Measurements from ENCODE around the gene FREM1.

Gene FREM1

DNA sequence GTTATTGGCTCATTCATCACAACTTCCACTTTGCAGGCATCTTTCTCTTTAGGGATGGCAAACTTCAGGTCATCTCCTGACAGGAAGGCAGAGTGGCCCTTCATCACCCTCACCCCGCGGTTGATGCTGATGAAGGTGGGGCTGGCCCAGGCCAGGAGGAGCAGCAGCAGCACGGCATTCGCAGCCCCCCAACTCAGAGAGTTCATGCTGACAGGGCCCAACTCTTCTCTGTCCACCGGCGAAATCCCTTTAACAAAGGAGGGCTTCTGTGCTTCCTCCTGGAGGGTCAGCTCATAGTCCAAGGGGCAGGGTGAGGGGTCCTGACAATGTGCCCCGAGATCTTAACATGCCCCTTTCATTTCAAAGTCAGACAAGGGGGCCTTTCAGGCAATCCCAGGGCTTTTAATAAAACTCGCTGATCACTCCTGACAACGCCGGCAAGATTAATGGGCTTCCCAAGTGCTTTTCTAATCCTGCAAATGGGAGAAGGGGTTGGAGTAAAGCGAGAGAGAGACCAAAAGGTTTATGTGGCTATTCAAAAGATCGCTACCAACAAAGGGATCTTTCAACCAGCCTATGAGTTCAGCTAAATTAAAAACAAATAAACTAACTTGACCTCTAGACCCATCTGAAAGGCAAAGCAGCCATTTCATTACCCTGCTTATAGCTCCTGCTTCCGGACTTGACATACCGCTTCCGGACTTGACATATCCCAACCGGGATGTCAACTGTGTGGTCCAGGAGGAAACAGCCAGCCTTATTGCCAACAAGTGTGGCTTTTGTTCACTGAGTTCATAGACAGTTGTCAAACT is 41.2 kb downstream of the FREM1 start:
- DNase-seq (ENCODE audit: low read depth) = no peak

DNA sequence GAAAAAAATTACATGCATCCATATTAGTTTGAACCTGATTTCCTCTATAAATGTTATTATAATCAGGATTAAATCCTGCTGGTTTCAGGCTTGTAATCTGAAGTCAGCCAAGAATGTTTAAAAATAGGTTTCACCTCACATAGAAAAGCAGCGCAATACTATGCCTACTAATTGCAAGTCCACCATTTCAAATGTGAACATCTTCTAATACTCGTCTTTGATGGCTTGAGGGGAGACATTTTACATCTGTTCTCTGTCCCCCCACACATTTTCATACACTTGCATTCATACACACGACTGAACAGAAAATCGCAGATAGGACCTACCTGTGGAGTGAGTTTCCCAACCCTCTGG is 41.8 kb downstream of the FREM1 start:
- DNase-seq (ENCODE audit: low read depth) = no peak

DNA sequence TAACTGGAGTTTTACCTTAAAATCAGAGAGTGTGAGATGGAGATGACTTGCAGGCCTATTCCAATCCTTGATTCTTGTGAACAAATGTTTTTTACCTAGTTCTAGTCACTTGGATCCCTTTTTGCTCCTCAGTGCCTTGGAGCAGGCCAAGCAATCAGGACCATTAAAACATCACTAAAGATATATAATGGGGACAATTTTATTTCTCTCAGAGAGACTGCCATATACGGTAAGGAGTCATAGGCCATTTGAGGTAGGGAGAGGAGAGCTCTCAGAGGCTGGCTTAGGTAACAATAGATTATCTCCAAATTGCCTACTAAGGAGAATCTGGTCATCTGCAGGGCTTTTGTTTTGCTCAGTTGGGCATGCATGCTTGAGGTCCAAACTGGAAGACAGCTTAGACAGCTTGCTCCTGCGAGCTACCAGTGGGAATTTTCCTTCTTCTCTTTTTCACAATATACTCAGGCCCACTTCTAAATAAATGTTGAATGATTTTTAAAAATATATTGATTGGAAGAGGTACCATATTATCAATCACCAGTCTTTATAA is 44.0 kb downstream of the FREM1 start:
- DNase-seq (ENCODE audit: low read depth) = no peak

DNA sequence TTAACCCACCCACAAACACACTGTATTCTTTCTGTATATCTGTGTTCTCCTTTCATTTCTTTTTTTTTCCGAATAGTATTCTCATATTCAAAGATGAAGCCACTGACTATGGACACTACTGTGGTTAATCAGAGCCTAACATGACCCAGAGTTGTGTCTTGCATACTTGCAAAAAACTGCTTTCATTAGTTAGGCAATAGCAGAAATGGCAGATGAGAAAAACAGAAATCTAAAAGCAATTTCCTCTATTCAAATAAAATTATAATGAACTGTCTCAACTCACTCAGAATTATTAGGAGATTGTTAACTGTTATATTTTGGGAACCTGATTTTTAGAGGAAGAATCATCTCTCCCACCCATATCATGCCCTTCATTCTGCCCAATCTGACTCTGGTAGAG is 45.9 kb downstream of the FREM1 start:
- no peak for DNase-seq (ENCODE audit: low read depth)

DNA sequence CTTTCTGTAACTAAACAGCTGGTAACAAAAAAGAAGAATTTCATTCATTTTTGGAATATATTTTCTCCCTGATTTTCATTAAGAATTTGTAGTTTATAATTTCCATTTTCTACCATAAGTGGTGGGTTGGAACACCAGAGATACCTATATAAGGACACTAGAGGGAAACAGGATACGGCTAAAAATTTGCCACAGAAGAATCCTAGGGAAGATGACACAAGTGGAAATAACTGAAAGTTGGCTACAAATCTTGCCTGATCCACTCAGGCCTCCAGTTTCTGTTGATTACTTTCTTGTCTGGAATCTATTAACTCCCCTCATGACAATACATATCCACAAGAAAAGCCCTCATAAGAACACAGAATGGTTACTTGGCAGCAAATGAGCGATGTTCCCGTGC is 46.8 kb downstream of the FREM1 start:
- DNase-seq (ENCODE audit: low read depth) = no peak

DNA sequence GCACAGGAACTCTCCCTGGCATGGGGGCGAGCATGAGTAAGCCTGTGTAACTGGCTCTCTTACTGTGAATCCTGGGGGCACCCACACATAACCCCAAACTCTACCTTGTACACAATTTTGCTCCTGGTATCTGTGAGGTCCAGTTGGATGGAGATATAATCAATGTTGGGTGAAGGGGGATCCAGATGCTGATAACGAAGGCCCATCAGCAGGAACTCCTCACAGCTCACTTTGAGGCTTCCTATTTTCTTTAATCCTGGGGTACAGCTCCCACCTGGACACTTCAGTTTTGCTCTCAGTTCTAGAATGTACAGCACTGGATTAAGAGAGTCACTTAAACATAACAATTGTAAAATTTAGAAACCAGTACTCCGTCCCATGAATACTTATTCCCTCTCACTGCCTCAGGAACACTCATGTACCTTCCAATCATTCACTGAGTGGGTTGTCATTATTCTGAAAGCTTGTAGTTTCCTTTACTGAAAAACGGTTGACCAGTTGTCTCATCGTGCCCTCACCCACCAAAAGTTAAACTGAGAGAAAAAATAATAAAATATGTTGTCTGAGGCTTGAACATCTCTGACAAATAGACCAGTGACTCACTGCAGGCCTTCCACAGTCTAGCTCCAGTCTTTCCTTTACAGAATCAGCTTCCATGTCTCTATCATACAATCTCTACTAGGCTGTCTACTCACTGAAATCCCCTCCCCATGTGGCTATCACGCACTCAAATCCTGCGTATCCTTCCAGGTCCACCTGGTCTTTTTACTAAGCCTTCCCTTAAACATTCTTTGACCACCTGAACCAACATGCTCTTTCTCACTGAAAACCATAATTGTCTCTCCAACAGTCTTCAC is 52.6 kb downstream of the FREM1 start:
- no peak for DNase-seq (ENCODE audit: low read depth)

DNA sequence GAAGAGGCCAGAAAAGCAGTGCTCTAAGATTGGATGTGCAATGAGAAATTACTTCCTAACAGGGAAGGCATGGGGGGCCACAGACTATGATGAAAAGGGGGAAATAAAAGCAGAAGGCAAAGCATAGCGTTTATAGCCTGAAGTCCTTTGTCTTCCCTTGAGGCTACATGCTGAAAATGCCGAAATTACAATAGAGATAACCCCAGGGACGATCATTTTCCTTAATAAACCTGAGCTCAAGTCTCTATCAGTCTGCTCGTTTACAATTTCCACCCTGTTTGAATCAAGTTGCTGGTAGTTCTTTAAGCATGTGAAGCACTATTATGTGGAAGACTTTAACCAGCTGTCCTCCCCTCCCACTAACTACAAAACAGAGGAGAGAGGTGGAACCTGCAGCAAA is 60.4 kb downstream of the FREM1 start:
- DNase-seq (ENCODE audit: low read depth) = no peak

DNA sequence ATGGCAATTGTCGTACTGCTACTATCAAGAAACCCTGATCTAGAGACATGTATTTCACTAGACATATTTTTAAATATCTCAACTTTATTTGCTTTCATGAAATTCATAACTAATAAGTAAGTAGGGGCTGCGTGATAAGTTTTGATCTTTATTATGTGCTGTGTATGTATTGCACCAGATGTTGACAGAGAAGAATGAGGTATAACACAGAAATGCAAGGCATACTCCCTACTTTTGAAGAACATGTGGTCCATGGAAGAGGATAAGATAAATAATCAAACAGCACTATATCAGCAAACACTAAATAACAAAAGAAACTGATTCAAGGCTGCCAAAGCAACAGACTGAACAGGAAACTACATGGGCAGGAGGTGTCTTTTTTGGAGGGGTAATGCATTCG is 60.9 kb downstream of the FREM1 start:
- DNase-seq (ENCODE audit: low read depth) = no peak

DNA sequence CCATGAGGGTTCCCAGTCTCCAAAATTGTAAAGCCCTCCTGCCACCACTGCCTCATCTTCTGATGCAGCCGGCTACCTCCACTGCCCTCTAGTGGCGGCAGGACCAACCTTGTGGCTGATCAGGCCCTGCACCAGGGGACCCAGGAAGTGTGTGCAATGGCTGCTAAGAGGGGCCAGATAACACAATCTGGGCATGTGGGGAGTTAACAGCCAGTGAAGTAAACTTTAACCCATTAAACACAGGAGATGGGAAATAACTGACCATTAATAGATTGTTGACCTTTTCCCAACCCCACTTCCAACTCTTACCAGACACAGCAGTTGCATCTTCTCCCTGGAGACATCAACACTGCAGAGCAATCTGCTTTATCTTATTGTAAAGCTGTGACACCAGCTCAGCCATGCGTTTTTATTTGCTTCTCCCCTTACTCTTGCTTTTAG is 63.3 kb downstream of the FREM1 start:
- peak; percentile 59 for DNase-seq (ENCODE audit: low read depth)

DNA sequence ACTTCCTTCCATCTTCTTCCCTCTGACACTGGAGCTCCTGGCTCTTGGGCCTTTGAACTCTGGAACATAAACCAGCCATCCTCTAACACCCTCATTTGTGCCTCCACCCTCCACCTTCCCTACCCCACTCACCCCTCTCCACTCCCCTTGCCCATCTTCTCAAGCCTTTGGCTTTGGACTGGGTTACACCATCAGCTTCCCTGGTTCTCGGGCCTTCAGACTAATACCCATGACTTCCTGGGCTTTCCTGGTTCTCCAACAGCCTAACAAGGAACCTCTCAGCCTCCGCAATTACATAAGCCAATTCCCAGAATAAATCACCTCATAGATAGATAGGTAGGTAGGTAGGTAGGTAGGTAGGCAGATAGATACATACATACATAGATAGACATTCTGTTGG is 67.1 kb downstream of the FREM1 start:
- DNase-seq (ENCODE audit: low read depth) = no peak

DNA sequence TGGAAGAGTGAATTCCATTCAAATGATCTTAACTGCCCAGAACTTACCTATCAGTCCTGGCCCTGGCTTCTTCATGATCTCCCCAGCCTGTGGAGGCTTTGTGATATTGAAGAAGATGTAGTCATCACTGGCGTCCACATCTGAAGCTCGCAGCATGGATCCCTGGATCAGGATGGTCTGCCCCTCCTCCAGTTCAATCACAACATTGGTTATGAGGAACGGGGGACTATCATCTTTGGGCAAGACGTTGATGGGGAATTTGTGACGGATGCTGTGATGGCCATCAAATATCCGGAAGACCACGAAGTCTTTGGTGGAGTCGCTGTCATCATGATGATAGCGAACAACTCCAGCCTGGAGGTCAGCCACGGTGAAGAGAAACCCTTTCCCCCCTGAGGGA is 68.0 kb downstream of the FREM1 start:
- no peak for DNase-seq (ENCODE audit: low read depth)

DNA sequence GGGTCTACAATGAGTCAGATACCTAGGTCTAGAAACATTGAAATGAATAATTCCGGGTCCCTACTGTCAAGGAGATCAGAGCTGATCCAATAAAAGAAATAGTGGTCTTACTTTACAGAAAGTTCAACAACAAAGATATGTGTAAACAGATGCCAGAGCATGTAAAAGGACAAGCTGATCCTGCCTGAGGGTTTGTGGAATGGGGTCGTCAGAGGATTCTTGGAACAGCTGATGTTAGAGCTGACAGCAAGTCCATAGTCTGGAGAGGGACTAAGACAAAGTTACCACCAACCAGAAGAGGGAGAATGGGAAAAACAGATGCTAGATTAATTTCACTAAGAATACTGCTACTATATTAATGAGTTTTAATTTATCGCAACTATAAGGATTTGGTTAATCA is 71.5 kb downstream of the FREM1 start:
- DNase-seq (ENCODE audit: low read depth) = no peak

DNA sequence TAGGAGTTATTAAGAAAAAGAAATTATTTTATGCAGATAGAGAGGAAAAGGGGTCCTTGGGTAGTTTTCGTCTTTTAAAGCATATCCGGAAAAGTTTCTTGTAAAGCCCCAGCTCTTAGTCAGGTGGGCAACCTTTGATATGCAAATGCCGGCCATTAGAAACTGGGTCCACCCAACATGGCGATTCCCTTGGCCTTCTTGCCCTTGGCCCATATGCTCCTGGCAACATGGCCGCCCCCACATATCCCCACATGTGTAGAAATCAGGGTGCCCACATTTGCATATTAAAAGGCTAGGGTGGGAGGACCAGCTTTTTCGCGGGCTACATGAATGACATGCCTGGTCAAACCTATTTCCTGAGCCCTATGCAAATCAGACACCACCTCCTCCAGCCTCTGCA is 73.3 kb downstream of the FREM1 start:
- DNase-seq (ENCODE audit: low read depth) = no peak

DNA sequence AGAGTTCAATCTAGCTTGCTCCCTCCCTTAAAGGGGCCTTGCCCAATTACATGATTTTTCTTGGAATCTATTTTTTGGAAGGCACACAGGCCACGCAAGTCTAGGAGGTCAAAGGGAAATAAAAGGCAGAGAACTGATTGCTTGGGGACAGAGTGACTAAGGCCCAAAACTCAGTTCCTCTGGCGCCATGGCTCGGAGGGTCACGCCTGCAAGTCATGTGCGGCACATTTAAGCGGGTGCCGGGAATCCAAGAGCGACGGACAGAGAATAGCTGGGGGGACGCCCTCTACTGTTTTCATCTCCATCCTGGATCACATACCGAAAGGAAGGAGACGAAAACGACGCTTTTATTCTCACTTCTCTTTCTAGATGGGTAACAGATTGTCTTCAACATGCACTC is 78.6 kb downstream of the FREM1 start:
- DNase-seq (ENCODE audit: low read depth) = peak; percentile 16

DNA sequence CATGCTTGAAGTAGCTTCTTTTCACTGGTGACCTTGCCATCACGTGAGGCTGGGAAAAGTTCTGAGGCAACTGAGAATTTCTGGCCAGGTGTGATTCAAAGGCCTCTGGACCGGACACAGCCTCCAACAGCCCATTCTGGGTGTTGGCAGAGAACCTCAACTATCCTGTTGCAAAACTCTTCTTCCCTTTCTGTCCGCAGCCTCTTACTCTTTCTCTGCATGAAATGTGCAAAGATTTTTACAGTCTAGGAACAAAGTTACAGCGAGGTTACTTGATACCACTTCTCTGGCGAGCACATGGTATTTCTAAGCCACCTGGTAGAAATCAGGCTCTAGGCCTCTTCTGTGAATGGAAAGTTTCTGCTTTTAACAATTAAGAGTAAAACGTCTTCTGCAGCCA is 79.2 kb downstream of the FREM1 start:
- DNase-seq (ENCODE audit: low read depth) = no peak

DNA sequence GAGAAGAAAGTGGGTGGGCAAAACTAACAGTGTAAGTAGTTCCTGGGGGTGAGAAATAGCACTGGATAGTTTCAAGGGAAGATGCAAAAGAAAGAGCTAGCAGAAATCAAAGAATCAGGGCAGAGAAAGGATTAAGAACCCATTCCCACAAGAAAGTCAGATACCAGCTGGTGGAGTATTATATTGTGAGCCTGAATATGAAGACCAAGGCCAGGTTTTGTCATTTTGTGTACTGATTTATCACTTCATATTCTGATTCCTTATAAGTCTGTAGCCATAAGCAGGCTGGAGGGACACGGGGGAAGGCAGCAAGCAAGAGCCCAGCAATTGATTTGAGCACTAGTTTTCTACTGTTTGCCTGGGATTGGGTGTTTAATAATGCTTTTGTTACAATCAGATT is 80.2 kb downstream of the FREM1 start:
- no peak for DNase-seq (ENCODE audit: low read depth)

DNA sequence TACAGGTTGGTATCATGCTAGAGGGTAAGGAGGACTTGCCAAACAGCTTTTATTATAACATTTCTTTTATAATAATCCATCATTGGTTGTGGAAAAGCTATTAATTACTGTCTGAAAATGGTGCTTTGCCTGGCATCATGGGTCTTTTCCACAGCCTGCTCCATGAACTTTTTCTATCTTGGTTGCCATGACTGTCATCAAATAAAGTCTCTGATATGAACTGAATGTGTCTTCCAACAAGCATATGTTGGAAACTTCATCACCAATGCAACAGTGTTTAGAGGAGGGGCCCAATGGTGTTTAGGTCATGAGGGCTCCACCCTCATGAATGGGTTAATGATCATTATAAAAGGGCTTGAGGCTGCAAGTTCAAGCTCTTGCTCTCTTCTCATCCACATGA is 81.0 kb downstream of the FREM1 start:
- no peak for DNase-seq (ENCODE audit: low read depth)

DNA sequence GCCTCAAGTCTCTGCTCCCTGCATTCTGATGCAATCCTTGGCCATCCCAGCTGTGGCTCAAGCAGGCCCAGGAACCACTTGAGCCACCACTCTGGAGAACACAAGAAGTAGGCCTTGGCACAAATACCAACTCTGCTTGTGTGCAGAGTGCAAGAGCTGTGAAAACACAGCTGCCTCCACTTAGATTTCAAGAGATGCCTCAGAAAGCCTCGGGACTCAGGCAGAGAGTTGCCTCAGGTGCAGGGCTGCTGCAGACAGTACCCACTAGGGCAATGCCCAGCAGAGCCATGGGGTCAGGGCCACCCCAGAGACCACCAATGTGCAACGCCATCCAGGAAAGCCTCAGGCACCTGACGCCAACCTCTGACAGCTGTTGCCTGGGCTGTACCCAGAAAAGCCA is 82.4 kb downstream of the FREM1 start:
- no peak for DNase-seq (ENCODE audit: low read depth)

DNA sequence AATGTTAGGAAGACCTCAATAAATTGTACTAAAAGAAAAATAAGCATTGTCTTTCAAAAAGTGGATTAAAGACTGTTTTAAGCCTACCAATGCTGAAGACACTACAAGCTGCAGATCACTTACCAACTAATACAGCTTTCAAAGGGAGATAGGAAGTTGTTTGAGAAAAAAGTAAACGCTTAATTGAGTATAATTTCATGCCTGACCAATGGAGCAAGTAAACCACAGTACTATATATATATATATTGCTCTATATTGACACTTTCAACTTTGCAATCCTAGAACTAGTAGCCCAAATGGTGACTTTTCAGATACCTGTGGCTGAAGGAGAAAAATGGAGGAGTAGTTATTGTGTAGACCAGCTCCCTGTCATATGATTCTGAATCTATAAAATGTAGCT is 85.7 kb downstream of the FREM1 start:
- DNase-seq (ENCODE audit: low read depth) = no peak

DNA sequence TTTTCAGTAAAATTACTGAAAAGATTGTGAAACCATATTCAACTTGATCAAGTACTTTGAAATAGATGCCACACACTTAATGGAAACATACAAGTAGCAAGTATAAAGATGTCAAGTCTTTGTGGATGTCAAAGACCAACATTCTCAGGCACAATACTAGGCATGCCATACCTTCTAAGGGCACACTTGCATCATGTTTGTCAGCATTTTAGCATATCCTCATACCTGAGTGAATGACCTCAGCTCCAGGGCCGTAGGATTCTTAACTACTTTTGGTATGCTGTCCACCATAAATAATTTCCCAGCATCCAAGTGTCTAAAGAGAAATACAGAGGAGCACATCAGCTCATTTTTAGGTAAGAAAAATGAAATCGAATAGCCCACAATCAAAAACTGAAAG is 86.4 kb downstream of the FREM1 start:
- DNase-seq (ENCODE audit: low read depth) = no peak

DNA sequence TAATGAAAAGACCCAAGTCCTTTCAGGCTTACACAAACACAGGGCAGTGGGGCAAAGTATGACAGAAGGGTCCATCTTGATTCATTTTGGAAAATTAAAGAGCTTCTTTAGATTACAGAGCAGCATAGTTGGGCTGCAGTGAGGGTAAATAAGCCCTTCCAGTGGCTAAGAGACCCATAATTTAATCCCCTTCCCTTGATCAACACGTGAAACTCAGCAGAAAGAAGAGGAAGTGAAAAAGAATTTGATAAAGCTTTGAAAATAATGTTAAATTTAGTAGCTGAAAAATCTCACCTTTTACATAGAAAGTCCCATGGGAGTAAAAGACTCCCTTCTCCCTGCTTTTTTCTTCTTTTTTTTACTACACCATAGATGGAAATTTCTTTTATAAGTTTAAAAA is 87.6 kb downstream of the FREM1 start:
- no peak for DNase-seq (ENCODE audit: low read depth)

DNA sequence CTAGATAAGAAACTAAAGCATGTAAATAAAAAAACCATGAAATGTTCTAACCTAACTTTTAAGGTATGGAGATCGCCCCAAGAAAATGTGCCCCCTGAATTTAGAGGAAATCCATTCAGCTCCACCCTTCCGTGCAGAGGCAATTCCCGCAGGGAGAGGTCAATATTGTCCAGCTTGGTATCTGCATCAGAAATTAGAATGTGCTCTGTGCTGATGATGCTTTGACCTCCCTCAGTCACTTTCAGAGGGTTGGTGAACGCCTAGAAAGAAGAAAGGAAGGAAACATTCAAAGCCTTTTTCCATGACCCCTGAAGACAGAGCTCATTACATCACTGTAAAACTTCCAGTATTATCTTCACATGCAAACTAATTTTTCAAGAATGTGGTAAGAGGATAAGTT is 91.0 kb downstream of the FREM1 start:
- DNase-seq (ENCODE audit: low read depth) = no peak

DNA sequence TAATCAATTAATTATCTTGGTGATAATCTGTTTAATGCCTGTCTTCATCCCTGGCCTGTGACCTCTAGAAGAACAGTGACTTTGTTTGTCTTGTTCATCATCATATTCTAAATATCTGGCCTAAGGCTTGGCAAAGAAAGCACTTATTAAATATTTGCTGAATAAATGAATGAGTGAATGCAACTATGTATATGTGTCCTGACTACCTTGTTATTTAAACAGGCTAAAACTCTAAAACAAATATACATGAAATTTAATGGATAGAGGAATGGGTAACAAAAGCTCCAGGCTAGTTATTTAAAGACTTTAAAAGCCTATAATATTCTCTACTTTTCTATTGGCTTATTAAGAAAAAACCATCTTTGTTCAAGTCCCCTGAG is 96.0 kb downstream of the FREM1 start:
- DNase-seq (ENCODE audit: low read depth) = no peak

Data from EH (cell line).